NCI-H2081 treated with DMSO at 0.1 percent for 48 hours (cell line): Measurements from ENCODE around the gene NT5C3A.
"Not testable (repeated sequence)": the region's sequence is repeated elsewhere in the genome, so short reads cannot be mapped to it uniquely, and the experiment has no call there.

Experiments
- DNase-seq: peaks from one replicate; lab custom pipeline; 2025; lab: John Stamatoyannopoulos, UW

NT5C3A gene

DNA sequence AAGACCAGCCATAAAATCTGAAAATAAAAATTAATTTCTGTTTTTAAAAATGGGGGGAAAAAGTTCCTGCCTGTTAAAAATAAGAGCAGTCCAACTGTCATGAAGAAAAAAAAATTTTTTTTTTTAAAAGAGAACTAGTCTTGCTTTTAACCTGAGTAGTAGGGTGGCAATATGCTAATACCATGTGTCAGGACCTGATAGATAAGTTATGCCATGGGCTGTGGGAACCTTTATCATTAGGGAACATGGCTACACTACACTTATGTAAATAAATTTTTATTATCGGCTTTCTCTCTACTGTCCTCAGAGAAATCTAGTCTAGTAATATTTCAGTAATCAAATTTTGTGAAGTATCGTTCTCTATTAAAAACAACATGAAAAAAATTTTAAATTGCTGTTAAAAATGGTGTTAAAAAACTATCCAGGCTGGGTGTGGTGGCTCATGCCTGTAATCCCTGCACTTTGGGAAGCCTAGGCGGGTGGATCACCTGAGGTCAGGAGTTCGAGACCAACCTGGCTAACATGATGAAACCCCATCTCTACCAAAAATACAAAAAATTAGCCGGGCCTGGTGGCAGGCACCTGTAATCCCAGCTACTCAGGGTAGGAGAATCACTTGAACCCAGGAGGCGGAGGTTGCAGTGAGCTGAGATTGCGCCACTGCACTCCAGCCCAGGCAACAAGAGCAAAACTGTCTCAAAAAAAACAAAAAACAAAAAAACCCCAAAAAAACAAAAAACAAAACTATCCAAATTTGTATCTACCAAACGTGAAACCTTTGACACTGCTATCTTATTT is 20.7 kb downstream of the NT5C3A start:
- no peak for DNase-seq

GRCh38 chr7:33040803-33041516 is 21.6 kb downstream of the NT5C3A start:
- DNase-seq: no peak

- DNase-seq: no peak
These were observed 22.7 kb downstream of the NT5C3A start for GRCh38 chr7:33039903-33040292.

GRCh38 chr7:33039257-33039902 is 23.2 kb downstream of the NT5C3A start:
- DNase-seq: no peak

GRCh38 chr7:33038639-33039038 is 23.9 kb downstream of the NT5C3A start:
- no peak for DNase-seq

DNA sequence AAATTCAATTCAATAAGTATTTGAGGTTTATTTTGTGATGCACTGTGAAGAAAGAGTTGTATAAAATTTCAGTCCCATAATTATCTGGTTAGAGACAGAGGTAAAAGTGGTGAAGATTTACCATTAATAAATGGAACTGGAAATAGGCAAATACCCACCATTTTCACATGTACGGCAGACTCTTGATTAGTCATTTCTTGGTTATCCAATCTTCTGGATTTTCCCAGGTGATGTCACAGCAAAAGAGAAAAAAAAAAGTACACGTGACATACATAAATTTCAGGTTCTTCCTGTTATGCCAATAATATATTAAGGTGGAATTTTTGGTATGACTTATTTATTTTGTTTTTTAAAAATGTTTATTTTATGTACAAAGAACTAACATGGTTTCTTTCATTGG is 26.8 kb downstream of the NT5C3A start:
- no peak for DNase-seq

- DNase-seq: no peak
These were observed 38.3 kb downstream of the NT5C3A start for GRCh38 chr7:33024189-33024757.

GRCh38 chr7:33012364-33012763 is 50.2 kb downstream of the NT5C3A start:
- DNase-seq: no peak

- DNase-seq: no peak
These were observed 52.8 kb downstream of the NT5C3A start for GRCh38 chr7:33009734-33010133.

GRCh38 chr7:33005690-33006089 is 56.9 kb downstream of the NT5C3A start:
- not testable (repeated sequence) for DNase-seq

GRCh38 chr7:33005193-33005592 is 57.4 kb downstream of the NT5C3A start:
- not testable (repeated sequence) for DNase-seq

GRCh38 chr7:33004104-33004616 is 58.4 kb downstream of the NT5C3A start:
- not testable (repeated sequence) for DNase-seq

- not testable (repeated sequence) for DNase-seq
These were observed 59.5 kb downstream of the NT5C3A start for GRCh38 chr7:33003111-33003510.

DNA sequence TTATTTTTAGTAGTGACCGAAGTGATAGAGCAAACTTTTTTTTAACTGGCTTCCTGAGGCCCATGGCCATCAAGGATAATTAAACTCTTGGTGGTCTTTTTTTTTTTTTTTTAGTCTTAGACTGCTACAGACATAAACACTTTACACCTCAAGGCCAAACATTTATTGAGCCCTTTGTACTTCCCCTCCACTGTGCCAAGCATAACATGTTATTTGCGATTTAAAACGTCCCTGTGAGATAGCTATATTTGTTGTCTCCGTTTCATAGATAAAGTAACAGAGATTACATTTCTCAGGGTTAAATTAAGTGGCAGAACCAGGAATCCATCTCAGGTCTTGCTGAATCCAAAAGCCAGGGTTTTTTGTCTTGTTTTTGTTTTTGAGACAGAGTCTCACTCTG is 63.2 kb downstream of the NT5C3A start:
- DNase-seq: not testable (repeated sequence)

DNA sequence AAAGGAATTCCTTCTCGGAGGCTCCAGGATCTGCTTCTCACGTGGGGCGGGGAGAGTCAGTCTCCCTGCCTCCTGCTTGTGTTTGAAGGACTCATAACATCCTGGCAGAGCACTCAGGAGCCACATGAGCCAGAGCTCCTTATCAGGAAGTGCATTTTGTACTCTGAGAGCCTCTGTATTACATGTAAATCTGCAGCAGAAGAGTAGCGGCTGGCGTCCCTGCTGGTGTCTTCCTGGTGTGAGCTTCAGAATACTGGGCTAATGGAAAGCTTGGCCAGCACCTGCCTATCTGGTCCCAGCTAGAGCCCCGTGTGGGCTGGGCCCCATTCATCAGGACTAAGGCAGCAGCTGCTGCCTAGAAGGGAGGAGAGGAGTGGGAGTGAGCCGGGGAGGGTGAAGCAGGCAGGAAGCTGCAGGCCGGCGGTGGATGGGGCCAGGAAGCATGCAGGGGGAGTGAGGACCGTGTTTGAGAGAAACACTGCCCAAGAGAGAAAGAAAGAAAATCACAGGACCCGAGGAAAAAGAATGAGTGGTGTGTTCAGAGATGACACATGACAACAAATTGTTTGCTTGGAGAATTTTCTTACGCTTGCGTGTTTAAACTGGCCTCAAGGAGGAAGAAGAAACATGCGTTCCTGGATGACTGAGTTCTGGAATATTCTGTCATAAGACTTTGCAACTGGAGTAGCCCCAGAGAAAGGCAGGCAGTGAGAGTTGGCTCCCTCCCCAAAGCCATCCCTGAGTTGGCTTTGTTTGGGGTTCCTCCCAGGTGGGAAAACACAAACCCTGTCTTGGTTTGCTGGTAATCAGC is 64.0 kb downstream of the NT5C3A start:
- peak; percentile 13 for DNase-seq

DNA sequence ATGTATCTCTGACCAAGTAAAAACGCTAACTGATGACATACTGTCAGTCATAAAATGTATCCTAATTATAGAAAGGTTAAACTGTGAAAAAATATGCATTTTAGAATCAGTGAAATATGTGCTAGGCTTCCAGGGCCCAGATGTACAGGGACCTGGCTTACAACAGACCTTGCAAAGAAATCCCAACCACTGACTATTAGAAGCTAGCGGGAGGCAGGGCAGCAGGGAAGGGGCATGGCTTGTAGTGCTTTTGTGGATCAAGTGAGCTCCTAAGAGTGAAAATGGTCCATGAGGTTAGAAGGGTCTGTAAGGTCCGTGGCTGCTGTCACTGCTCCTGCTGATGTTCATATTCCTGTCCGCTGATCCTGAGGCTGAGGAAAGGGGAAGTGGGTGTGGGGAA is 64.6 kb downstream of the NT5C3A start:
- not testable (repeated sequence) for DNase-seq

- not testable (repeated sequence) for DNase-seq
These were observed 69.8 kb downstream of the NT5C3A start for GRCh38 chr7:32992750-32993149.

- not testable (repeated sequence) for DNase-seq
These were observed 70.4 kb downstream of the NT5C3A start for GRCh38 chr7:32991975-32992700.

DNA sequence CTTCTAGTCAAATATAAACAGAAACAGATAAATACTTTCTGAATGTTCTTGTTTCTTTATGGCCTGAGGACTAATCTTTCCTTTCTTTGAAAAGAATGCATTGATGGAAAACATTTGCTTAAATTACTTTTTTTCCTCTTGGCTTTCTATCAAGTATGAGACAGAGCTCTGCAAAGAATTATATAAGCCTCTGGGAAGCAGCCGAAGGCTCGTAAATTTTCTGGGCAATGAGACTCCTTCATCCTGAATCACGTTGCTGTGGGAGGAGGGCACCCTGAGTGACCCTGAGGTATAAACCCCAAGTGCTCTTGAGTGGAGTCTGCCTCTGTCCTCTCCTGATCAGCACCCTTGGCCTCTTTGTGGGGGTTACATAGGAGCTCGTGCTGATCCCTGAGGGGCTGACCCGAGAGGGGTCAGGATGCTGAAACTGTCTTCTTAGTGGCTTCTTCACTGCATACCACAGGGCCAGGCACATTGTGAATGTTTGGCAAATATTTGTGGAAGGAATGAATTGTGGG is 71.4 kb downstream of the NT5C3A start:
- DNase-seq: not testable (repeated sequence)

- DNase-seq: not testable (repeated sequence)
These were observed 74.4 kb downstream of the NT5C3A start for GRCh38 chr7:32988148-32988547.
